Fibroblast of mammary gland (primary cell): Measurements from ENCODE around the gene DSCAM.

Source experiments
- DNase-seq: peaks from one replicate; pipeline ENCODE4 v3.0.0-alpha.2; 2010; ENCODE audit warnings: low read depth
- H3K4me3 ChIP-seq: 2 replicates; pipeline ENCODE4 v1.5.1; 2011; ENCODE audit warnings: low read depth, mild to moderate bottlenecking, low read length, moderate library complexity; ENCODE audit not compliant: control insufficient read depth
- TF ChIP-seq, protein P1 (sequence below): conservative IDR thresholded peaks from 2 replicates; pipeline ENCODE4 v1.5.1; 2011; ENCODE audit warnings: low read depth, low read length, inconsistent platforms; ENCODE audit not compliant: control insufficient read depth, insufficient read depth

The DSCAM gene

DNA sequence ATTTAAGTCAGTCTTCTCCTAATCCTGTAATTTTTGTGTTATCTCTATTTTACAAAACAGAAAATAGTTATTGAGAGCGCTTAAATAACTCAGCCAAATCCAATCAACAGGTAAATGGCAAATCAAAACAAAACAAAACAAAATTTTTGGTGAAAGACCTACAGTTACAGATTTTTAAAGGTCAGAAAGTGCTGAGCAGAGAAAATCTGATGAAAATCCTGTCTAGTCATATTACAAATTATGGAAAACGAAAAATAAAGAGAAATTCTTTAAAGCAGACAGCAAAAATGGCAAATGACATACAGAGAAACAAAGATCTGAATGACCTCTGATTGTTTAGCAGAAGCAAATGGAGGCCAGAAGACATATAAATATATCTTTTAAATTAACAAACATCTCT is 497.4 kb downstream of the DSCAM start:
- TF ChIP-seq, protein P1, sequence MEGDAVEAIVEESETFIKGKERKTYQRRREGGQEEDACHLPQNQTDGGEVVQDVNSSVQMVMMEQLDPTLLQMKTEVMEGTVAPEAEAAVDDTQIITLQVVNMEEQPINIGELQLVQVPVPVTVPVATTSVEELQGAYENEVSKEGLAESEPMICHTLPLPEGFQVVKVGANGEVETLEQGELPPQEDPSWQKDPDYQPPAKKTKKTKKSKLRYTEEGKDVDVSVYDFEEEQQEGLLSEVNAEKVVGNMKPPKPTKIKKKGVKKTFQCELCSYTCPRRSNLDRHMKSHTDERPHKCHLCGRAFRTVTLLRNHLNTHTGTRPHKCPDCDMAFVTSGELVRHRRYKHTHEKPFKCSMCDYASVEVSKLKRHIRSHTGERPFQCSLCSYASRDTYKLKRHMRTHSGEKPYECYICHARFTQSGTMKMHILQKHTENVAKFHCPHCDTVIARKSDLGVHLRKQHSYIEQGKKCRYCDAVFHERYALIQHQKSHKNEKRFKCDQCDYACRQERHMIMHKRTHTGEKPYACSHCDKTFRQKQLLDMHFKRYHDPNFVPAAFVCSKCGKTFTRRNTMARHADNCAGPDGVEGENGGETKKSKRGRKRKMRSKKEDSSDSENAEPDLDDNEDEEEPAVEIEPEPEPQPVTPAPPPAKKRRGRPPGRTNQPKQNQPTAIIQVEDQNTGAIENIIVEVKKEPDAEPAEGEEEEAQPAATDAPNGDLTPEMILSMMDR = no peak
- H3K4me3 ChIP-seq = no peak overlapping the region
- DNase-seq = no peak

DNA sequence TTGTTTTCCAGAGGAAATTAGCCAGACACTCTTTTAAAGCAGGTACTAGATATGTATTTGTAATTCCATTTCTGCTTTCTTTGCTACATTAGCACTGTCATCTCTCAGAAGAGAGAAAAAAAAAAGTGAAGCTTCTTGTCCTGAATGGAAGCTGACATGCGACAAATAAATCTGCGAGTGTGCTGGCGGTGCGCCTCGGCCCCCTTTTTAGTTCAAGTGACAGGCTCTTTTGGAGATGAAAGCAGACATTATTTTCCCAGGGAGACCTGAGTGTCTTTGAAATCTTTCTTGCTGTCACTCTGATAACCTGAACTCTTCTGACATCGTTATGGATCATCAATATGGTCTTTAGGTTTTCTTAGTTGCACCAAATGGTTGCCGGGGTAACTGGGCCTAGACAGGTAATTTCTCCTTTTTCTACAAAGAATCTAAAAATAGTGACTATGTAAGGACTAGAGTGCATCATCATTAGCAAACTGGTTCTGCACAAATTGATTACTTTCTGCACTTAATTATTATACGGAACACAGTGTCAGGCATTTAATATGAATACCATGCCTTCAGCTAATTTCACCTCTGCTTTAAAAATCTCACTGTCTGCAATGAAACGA is 501.1 kb downstream of the DSCAM start:
- DNase-seq = no peak
- no peak overlapping the region for H3K4me3 ChIP-seq
- TF ChIP-seq, protein P1 = no peak

DNA sequence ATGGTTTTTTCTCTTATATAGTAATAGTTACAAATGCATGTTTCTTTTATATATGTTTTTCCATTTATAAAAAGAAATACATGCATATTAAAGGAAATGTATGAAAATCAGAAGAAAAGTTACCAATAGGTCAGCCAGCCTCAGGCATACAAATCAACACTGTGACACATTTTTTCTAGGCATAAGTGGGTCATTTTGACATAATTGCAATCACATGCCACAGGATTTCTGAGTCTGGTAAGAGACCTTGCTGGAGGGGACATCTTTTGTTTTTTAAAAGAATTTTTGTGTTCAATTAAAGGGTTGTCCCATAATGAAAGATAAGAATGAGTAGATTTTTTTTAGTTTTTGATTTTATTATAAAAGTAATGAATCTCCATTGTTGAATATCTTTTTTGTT is 506.6 kb downstream of the DSCAM start:
- H3K4me3 ChIP-seq = no peak overlapping the region
- TF ChIP-seq, protein P1 = no peak
- DNase-seq = no peak

DNA sequence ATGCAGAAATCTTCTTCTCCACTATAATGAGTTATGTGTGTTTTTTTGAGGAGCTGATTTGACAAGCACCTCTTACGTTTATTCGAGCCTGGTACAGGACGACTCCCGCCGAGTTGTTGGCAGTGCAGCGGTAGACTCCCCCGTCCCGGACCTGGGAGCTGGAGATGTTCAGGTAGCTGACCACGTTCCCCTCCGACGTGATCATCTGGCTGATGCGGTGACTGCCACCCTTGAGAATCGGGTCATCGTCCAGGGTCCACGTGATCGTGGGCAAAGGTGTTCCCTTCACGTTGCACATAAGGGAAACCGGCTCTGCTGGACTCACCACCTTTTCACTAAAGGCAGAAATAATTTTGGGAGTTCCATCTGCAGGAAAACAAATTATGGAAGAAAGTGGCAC is 507.9 kb downstream of the DSCAM start:
- no peak overlapping the region for H3K4me3 ChIP-seq
- TF ChIP-seq, protein P1 = no peak
- no peak for DNase-seq

DNA sequence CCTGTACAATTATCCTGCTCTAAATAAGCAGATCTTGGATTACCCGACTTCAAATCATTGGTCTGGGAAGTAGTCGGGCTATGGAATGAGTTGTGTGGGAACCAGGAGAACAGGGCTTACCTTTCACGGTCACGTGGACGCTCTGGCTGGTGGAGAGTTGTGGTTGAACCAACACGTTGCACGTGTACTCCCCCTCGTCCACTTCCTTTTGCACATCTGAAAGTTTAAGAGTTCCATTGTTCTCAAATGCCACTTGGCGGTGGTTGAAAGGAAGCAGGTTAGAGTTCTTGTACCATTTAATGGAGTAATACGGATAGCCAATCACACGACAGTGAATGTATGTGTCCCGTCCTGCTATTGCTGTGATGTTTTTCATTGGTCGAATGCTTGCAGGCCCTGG is 509.0 kb downstream of the DSCAM start:
- TF ChIP-seq, protein P1 = no peak
- H3K4me3 ChIP-seq = no peak overlapping the region
- DNase-seq = no peak

DNA sequence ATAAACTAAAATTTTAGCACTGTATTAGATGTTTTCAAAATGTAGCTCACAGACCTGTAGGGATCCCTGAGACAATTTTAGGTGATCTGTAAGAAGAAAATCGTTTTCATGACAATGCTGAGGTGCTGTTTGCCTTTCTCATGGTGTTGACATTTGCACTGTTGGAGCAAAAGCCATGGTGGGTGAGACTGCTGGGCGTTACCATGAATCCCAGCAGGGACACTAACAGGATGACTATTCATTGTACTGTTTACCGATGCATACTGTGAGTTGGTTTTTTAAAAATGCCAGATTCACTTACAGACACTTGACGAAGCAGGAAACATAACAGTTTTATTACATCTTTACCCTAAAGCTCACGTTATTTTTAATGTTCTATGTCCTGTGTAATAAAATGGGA is 511.3 kb downstream of the DSCAM start:
- DNase-seq = no peak
- TF ChIP-seq, protein P1 = no peak
- no peak overlapping the region for H3K4me3 ChIP-seq

DNA sequence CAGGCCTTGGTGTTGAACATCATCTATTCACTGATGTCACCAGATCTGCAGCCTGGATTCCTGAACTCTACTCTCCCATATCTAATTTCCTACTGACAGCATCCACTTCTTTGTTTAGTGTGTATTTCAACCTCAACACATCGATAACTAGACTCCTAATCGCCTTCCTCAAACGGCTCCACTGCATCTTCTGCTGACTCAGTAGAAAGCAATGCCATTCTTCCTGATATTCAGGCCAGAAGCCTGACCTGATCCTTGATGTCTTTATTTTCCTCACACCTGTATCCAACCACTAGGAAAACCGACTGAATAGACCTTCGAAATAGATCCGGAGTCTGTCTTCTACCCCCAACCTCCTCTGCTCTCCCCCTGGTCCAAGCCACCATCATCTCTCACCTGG is 512.8 kb downstream of the DSCAM start:
- no peak overlapping the region for H3K4me3 ChIP-seq
- DNase-seq = no peak
- TF ChIP-seq, protein P1 = no peak
